Embryonic facial prominence (tissue), 1 donor: Measurements from ENCODE around the gene PRPF18.

ENCODE experiments used
- DNase-seq: peaks from one replicate; pipeline ENCODE4 v3.0.0-alpha.2; 2016; ENCODE audit errors: extremely low spot score

PRPF18 gene

GRCh38 chr10:13637894-13638293 lies 51.1 kb downstream of the PRPF18 start:
- DNase-seq, result no peak

- DNase-seq, result no peak
These were observed 55.5 kb downstream of the PRPF18 start for GRCh38 chr10:13642293-13642692.

GRCh38 chr10:13643016-13643415 lies 56.3 kb downstream of the PRPF18 start:
- no peak for DNase-seq

GRCh38 chr10:13644866-13645265 lies 58.1 kb downstream of the PRPF18 start:
- DNase-seq, result no peak

GRCh38 chr10:13648425-13648824 lies 61.7 kb downstream of the PRPF18 start:
- no peak for DNase-seq

- DNase-seq, result no peak
These were observed 63.2 kb downstream of the PRPF18 start for GRCh38 chr10:13649844-13650520.

- no peak for DNase-seq
These were observed 64.2 kb downstream of the PRPF18 start for GRCh38 chr10:13650961-13651360.

- DNase-seq, result no peak
These were observed 65.4 kb downstream of the PRPF18 start for GRCh38 chr10:13651969-13652720.

- no peak for DNase-seq
These were observed 66.1 kb downstream of the PRPF18 start for GRCh38 chr10:13652860-13653259.

- no peak for DNase-seq
These were observed 67.5 kb downstream of the PRPF18 start for GRCh38 chr10:13654118-13654830.

GRCh38 chr10:13654846-13655245 lies 68.1 kb downstream of the PRPF18 start:
- DNase-seq, result no peak

- no peak for DNase-seq
These were observed 69.8 kb downstream of the PRPF18 start for GRCh38 chr10:13656337-13657100.

- DNase-seq, result no peak
These were observed 70.4 kb downstream of the PRPF18 start for GRCh38 chr10:13657101-13657680.

GRCh38 chr10:13658264-13658663 lies 71.5 kb downstream of the PRPF18 start:
- no peak for DNase-seq

- no peak for DNase-seq
These were observed 72.3 kb downstream of the PRPF18 start for GRCh38 chr10:13658871-13659685.

- no peak for DNase-seq
These were observed 73.3 kb downstream of the PRPF18 start for GRCh38 chr10:13659887-13660550.

- no peak for DNase-seq
These were observed 73.8 kb downstream of the PRPF18 start for GRCh38 chr10:13660551-13660920.

GRCh38 chr10:13661256-13661655 lies 74.5 kb downstream of the PRPF18 start:
- no peak for DNase-seq

GRCh38 chr10:13665516-13666262 lies 78.9 kb downstream of the PRPF18 start:
- no peak for DNase-seq

- DNase-seq, result no peak
These were observed 81.4 kb downstream of the PRPF18 start for GRCh38 chr10:13668126-13668525.
